Heart right ventricle (tissue), 16 donors: ENCODE measurements around the gene SLC9A6. TPM values are rescaled to one million over a fixed set of nuclear protein-coding genes. Genes with fewer than 3 reads are reported as not detected.

Experiments used
- ATAC-seq, 8 donors: fragments of 200-7000 bp; cut with Tn5 transposase; one replicate each; pipeline ENCODE4 v1.9.1; 2020; ENCODE audit warnings: mild to moderate bottlenecking in 8 of 8, moderate library complexity in 8 of 8, moderate number of reproducible peaks in 1 of 8
- DNase-seq, 2 donors: peaks; one replicate each; pipeline ENCODE4 v3.0.0-alpha.2; 2020
- H3K27ac ChIP-seq, 10 donors: fragments of 200-600 bp; sonication (generic) in 2 of 10; one replicate each; pipeline versions ENCODE4 v1.5.0 to v1.8.0; 2020 to 2022; ENCODE audit warnings: mild to moderate bottlenecking in 3 of 10
- H3K27me3 ChIP-seq, 7 donors: fragments of 200-600 bp; one replicate each; pipeline ENCODE4 v1.8.0; 2021 to 2022; ENCODE audit warnings: mild to moderate bottlenecking in 2 of 7
- H3K36me3 ChIP-seq, 9 donors: fragments of 200-600 bp; sonication (generic) in 1 of 9; one replicate each; pipeline versions ENCODE4 v1.5.0 to v1.8.0; 2020 to 2022; ENCODE audit warnings: mild to moderate bottlenecking in 2 of 9
- H3K4me1 ChIP-seq, 9 donors: fragments of 200-600 bp; sonication (generic) in 1 of 9; one replicate each; pipeline versions ENCODE4 v1.5.0 to v1.8.0; 2020 to 2022; ENCODE audit warnings: mild to moderate bottlenecking in 4 of 9
- H3K4me3 ChIP-seq, 10 donors: fragments of 200-600 bp; sonication (generic) in 2 of 10; one replicate each; pipeline versions ENCODE4 v1.5.0 to v1.8.0; 2020 to 2022; ENCODE audit warnings: mild to moderate bottlenecking in 7 of 10, moderate library complexity in 2 of 10
- H3K9me3 ChIP-seq, 11 donors: fragments of 200-600 bp in 10 of 11; sonication (generic) in 2 of 11; one replicate each; pipeline versions ENCODE4 v1.5.0 to v1.8.0; 2013 to 2022; ENCODE audit warnings: mild to moderate bottlenecking in 2 of 11, control low read depth in 1 of 11, moderate library complexity in 1 of 11
- whole genome bisulfite sequencing, 2 donors: extraction: QIAGEN DNeasy Blood & Tissue Kit; methylation state at CpG; one replicate each; pipeline ENCODE4 v1.1.7; 2013; ENCODE audit warnings: inconsistent platforms in 1 of 2; 5-methylcytosine and 5-hydroxymethylcytosine counted together
- intact Hi-C, 10 donors: fragments of 100-400 bp; cut with DNase I; formaldehyde crosslinking; loops; one replicate each; pipeline versions ENCODE4 v1.11.1 to v1.14.2; 2022
- polyA plus RNA-seq, 2 donors: library from polyadenylated mRNA; stranded (reverse); fragments of 200-250 nt; gene quantifications; one replicate each; pipeline ENCODE4 v1.2.3, GENCODE V29; 2013
- total RNA-seq, 10 donors: library from RNA; stranded (reverse); fragmentation: NEBNext Ultra II Directional in 3 of 10; extraction: Animal tissue kit (Norgen Biotek cat#: 25700) in 3 of 10; gene quantifications; one replicate each; pipeline versions ENCODE4 v1.2.1 to v1.2.4, GENCODE V29; 2021 to 2023
- TF ChIP-seq, protein P1 (sequence below), 9 donors: fragments of 200-600 bp; sonication (generic) in 2 of 9; IDR thresholded peaks; one replicate each; pipeline versions ENCODE4 v1.5.0 to v1.8.0; 2021 to 2022; ENCODE audit warnings: antibody characterized with exemption in 9 of 9, mild to moderate bottlenecking in 5 of 9, moderate library complexity in 1 of 9
- donor health status: Arrhythmogenic right ventricular cardiomyopathy.
- donor health status: ischemic (EF 13 %, LVEDD 7.1; RV severe dilation, severe dysfunction).
- donor health status: healthy with polysubstance abuse.
- donor health status: DM: no; HTN: yes; CAD: no.
- donor health status: DM: no; HTN: no; CAD: no.
- donor health status: ischemic (EF 25% LVEDD 6.9; RV normal size, moderate dysfunction).
- donor health status: ischemic (EF 25% LVEDD 5.7; RV mildly dilated, moderate dysfunction).
- donor health status: healthy.
- donor health status: DM: yes; HTN: yes; CAD: no.
- donor health status: Ischemic cardiomyopathy.
- donor health status: ischemic (EF 35%, LVEDD 5.7; RV mildly dilated, moderate dysfunction).
- donor health status: nonischemic (EF 11% LVEDD 7.7; RV severe dilation, severe dysfunction).
- donor health status: DM: yes; HTN: yes; CAD: no.
- donor health status: PGD.
- donor health status: ischemic (EF 29% LVEDD 5.4; RV normal size, mild dysfunction).
- donor health status: nonischemic (EF 23%, LVEDD 6.1; RV moderate dilation, normal function).

The SLC9A6 gene
- total and polyA plus RNA-seq, 12 donors: 11.7 to 18.5 (median 14.5) TPM

- no peaks in the 10 kb centered on the region for H3K4me1 ChIP-seq
- H3K4me3 ChIP-seq: no peak overlapping the region
- WGBS, 2 donors: 65 to 66% methylated on average over 13 of the region's 13 CpGs
- no peak for DNase-seq
- TF ChIP-seq, protein P1, sequence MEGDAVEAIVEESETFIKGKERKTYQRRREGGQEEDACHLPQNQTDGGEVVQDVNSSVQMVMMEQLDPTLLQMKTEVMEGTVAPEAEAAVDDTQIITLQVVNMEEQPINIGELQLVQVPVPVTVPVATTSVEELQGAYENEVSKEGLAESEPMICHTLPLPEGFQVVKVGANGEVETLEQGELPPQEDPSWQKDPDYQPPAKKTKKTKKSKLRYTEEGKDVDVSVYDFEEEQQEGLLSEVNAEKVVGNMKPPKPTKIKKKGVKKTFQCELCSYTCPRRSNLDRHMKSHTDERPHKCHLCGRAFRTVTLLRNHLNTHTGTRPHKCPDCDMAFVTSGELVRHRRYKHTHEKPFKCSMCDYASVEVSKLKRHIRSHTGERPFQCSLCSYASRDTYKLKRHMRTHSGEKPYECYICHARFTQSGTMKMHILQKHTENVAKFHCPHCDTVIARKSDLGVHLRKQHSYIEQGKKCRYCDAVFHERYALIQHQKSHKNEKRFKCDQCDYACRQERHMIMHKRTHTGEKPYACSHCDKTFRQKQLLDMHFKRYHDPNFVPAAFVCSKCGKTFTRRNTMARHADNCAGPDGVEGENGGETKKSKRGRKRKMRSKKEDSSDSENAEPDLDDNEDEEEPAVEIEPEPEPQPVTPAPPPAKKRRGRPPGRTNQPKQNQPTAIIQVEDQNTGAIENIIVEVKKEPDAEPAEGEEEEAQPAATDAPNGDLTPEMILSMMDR (IDR thresholded peaks at IDR 0.05): no peak
- H3K27me3 ChIP-seq: peaks cover 0 to 5% (median 0%) of the 10 kb centered on the region in 7 donors
- peaks cover 0 to 14% (median 0%) of the 10 kb centered on the region in 9 donors for H3K36me3 ChIP-seq
- peak overlapping the region in 1 of 10 donors; percentile 3 for H3K27ac ChIP-seq
- ATAC-seq: peak in 2 of 8 donors; percentile 28
- H3K9me3 ChIP-seq: no peaks in the 10 kb centered on the region
- intact Hi-C loops: no loop called here
Observed at GRCh38 chrX:136046295-136047015, 61.2 kb downstream of the SLC9A6 start.

DNA sequence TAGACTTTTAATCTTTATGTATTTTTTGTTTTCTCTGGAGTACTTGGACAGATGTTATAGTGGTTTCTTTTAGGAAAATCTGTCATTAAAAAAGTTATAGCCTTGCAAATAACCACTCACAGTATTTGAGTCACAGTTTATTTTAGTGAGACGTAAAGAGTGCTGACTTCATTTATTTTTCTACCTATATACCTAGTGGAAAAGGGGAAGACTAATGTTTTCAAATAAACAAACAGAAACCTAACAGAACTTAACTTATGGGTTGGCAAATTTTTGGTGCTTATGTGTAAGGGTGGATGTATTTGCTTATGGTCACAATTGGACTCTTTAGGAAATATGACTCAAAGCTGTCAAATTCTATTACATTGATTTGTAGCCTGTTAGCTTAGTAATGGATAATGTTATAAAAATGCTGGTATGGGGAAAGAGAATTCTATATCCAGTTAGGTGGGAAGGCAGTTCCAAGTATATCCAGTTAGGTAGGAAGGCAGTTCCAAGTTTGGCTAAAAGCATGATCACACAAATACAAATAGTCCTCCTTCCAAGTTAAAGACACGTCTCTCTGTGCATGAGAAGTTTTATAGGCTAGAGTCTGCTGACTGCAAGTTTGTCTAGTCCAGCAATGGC, 61.9 kb downstream of the SLC9A6 start:
- Histone ChIP-seq H3K27me3 (peaks cover 0 to 5% (median 0%) of the 10 kb centered on the region in 7 donors), H3K4me1 (no peaks in the 10 kb centered on the region), H3K27ac (peak overlapping the region in 1 of 10 donors; percentile 3), H3K9me3 (no peaks in the 10 kb centered on the region), H3K4me3 (no peak overlapping the region), H3K36me3 (peaks cover 0 to 10% (median 0%) of the 10 kb centered on the region in 9 donors)
- WGBS, 2 donors: 61 to 67% methylated on average over 2 of the region's 2 CpGs
- no peak for DNase-seq
- intact Hi-C loops: no loop called here
- no peak for ATAC-seq
- TF ChIP-seq, protein P1 (IDR thresholded peaks at IDR 0.05): no peak

DNA sequence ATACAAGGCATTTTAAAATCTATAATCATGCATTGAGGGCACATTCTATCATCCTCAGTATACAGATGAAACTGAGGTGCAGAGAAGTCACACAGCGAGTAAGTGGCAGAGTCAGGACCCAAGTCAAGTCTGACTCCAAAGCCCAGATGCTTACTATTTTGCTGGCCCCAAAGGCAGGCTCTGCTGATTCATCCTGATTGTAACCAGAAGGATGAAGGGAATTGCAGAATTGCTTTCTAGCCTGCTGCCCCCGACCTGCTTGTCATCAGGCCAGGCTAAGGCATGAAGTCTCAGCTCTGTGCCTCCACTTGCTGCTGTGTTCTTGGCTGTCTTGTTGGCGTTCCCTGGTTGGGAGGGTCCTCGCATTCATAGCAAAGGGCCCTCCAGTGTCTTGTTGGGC, 62.7 kb downstream of the SLC9A6 start:
- Histone ChIP-seq H3K27ac (no peak overlapping the region), H3K4me3 (no peak overlapping the region), H3K36me3 (peaks cover 0 to 10% (median 0%) of the 10 kb centered on the region in 9 donors), H3K27me3 (peaks cover 0 to 5% (median 0%) of the 10 kb centered on the region in 7 donors), H3K9me3 (no peaks in the 10 kb centered on the region), H3K4me1 (no peaks in the 10 kb centered on the region)
- DNase-seq: no peak
- intact Hi-C loops: no loop called here
- TF ChIP-seq, protein P1 (IDR thresholded peaks at IDR 0.05): no peak
- WGBS, 2 donors: 81 to 86% methylated on average over 4 of the region's 4 CpGs
- ATAC-seq: peak in 1 of 8 donors; percentile 18

GRCh38 chrX:136048446-136048845, 63.2 kb downstream of the SLC9A6 start:
- Histone ChIP-seq H3K4me3 (no peak overlapping the region), H3K27ac (no peak overlapping the region), H3K36me3 (peaks cover 0 to 10% (median 0%) of the 10 kb centered on the region in 9 donors), H3K9me3 (no peaks in the 10 kb centered on the region), H3K27me3 (peaks cover 0 to 5% (median 0%) of the 10 kb centered on the region in 7 donors), H3K4me1 (no peaks in the 10 kb centered on the region)
- no peak for ATAC-seq
- TF ChIP-seq, protein P1 (IDR thresholded peaks at IDR 0.05): no peak
- 81 to 100% methylated on average over 1 of the region's 1 CpG for WGBS, 2 donors
- DNase-seq: no peak
- intact Hi-C loops: no loop called here
